MM.1S (cell line): ENCODE data around the gene FUT8.

Experiments used
- CTCF ChIP-seq: fragments of 300-600 bp; sonication (generic); IDR thresholded peaks from 2 replicates; pipeline ENCODE4 v1.5.1; 2016; ENCODE audit warnings: antibody characterized with exemption, low read length, mixed read lengths
- EZH2 ChIP-seq: fragments of 300-600 bp; sonication (generic); optimal IDR thresholded peaks from 2 replicates; pipeline ENCODE3; 2017; ENCODE audit warnings: low read depth, mild to moderate bottlenecking, antibody characterized with exemption, low read length, mixed read lengths
- EZH2phosphoT487 ChIP-seq: fragments of 300-600 bp; sonication (generic); IDR thresholded peaks from 2 replicates; pipeline ENCODE4 v1.6.1; 2018; ENCODE audit warnings: antibody characterized with exemption, low read length

- TF ChIP-seq EZH2 (no peak), CTCF (no peak), EZH2phosphoT487 (no peak)
Observed at GRCh38 chr14:65462411-65462810, 49.9 kb downstream of the FUT8 start.
